ENCODE data around the gene PITX1.

PITX1 gene

GRCh38 chr5:135041726-135042125 is 7.7 kb upstream of the PITX1 start:
- Histone ChIP-seq H3K27me3 (ENCODE audit: insufficient read depth, low read length) (no peaks in the 10 kb centered on the region; the same call in 1 of the 2 replicates), H2AFZ (ENCODE audit: low read length) (no peak overlapping the region), H3F3A (ENCODE audit: insufficient read depth, low read length) (no peaks in the 10 kb centered on the region), H3K9me2 (ENCODE audit: low read depth, low read length) (no peaks in the 10 kb centered on the region), H3K4me3 (ENCODE audit: low read depth, low read length, poor library complexity, severe bottlenecking) (no peak overlapping the region), H3K27ac (ENCODE audit: low read depth, low read length, poor library complexity, severe bottlenecking) (no peak overlapping the region), H3K79me2 (ENCODE audit: insufficient read depth, low read length) (no peaks in the 10 kb centered on the region), H3K9me3 (ENCODE audit: low read length) (no peaks in the 10 kb centered on the region), H3K4me2 (ENCODE audit: low read length) (no peak overlapping the region), H3K9ac (ENCODE audit: low read length) (no peak overlapping the region), H4K20me1 (ENCODE audit: insufficient read depth, low read length) (no peaks in the 10 kb centered on the region), H3K36me3 (ENCODE audit: insufficient read depth, low read length) (no peaks in the 10 kb centered on the region; the same call in 1 of the 2 replicates), H3K4me1 (ENCODE audit: insufficient read depth, low read length, severe bottlenecking) (peaks cover 28% of the 10 kb centered on the region)
- TF ChIP-seq CTCF (IDR thresholded peaks at IDR 0.05; ENCODE audit: low read length) (no peak), EZH2 (IDR thresholded peaks at IDR 0.05; ENCODE audit: borderline replicate concordance, low read length) (no peak)

- no peak overlapping the region for H3K4me3 ChIP-seq (ENCODE audit: low read depth, low read length, poor library complexity, severe bottlenecking)
- H4K20me1 ChIP-seq (ENCODE audit: insufficient read depth, low read length), result no peaks in the 10 kb centered on the region
- H3K36me3 ChIP-seq (ENCODE audit: insufficient read depth, low read length), result no peaks in the 10 kb centered on the region; the same call in 1 of the 2 replicates
- H2AFZ ChIP-seq (ENCODE audit: low read length), result no peak overlapping the region
- no peaks in the 10 kb centered on the region for H3K9me2 ChIP-seq (ENCODE audit: low read depth, low read length)
- H3K4me2 ChIP-seq (ENCODE audit: low read length), result no peak overlapping the region
- TF ChIP-seq EZH2 (IDR thresholded peaks at IDR 0.05; ENCODE audit: borderline replicate concordance, low read length) (no peak), CTCF (IDR thresholded peaks at IDR 0.05; ENCODE audit: low read length) (no peak)
- H3K27ac ChIP-seq (ENCODE audit: low read depth, low read length, poor library complexity, severe bottlenecking), result no peak overlapping the region
- no peaks in the 10 kb centered on the region for H3K9me3 ChIP-seq (ENCODE audit: low read length)
- peaks cover 24% of the 10 kb centered on the region for H3K4me1 ChIP-seq (ENCODE audit: insufficient read depth, low read length, severe bottlenecking)
- H3K79me2 ChIP-seq (ENCODE audit: insufficient read depth, low read length), result no peaks in the 10 kb centered on the region
- H3K9ac ChIP-seq (ENCODE audit: low read length), result no peak overlapping the region
- H3F3A ChIP-seq (ENCODE audit: insufficient read depth, low read length), result no peaks in the 10 kb centered on the region
- H3K27me3 ChIP-seq (ENCODE audit: insufficient read depth, low read length), result no peaks in the 10 kb centered on the region; the same call in 1 of the 2 replicates
Measured at GRCh38 chr5:135041145-135041587, 7.1 kb upstream of the PITX1 start.

GRCh38 chr5:135040333-135041144 is 6.5 kb upstream of the PITX1 start:
- TF ChIP-seq CTCF (IDR thresholded peaks at IDR 0.05; ENCODE audit: low read length), result no peak
- TF ChIP-seq EZH2 (IDR thresholded peaks at IDR 0.05; ENCODE audit: borderline replicate concordance, low read length), result no peak

More at GRCh38 chr5:135040333-135041144, 6.5 kb upstream of the PITX1 start:
- no peak overlapping the region for H3K27ac ChIP-seq (ENCODE audit: low read depth, low read length, poor library complexity, severe bottlenecking)
- H3K4me1 ChIP-seq (ENCODE audit: insufficient read depth, low read length, severe bottlenecking), result peaks cover 21% of the 10 kb centered on the region
- peak overlapping the region; percentile 49; the same call in 1 of the 2 replicates for H3K4me2 ChIP-seq (ENCODE audit: low read length)
- H3K36me3 ChIP-seq (ENCODE audit: insufficient read depth, low read length), result no peaks in the 10 kb centered on the region; the same call in 1 of the 2 replicates
- H3K79me2 ChIP-seq (ENCODE audit: insufficient read depth, low read length), result no peaks in the 10 kb centered on the region
- H3K9me3 ChIP-seq (ENCODE audit: low read length), result no peaks in the 10 kb centered on the region
- H3K9ac ChIP-seq (ENCODE audit: low read length), result no peak overlapping the region; the same call in 1 of the 2 replicates
- no peak overlapping the region for H3K4me3 ChIP-seq (ENCODE audit: low read depth, low read length, poor library complexity, severe bottlenecking)
- H4K20me1 ChIP-seq (ENCODE audit: insufficient read depth, low read length), result no peaks in the 10 kb centered on the region
- H3K9me2 ChIP-seq (ENCODE audit: low read depth, low read length), result no peaks in the 10 kb centered on the region
- H3K27me3 ChIP-seq (ENCODE audit: insufficient read depth, low read length), result no peaks in the 10 kb centered on the region; the same call in 1 of the 2 replicates
- H3F3A ChIP-seq (ENCODE audit: insufficient read depth, low read length), result no peaks in the 10 kb centered on the region
- no peak overlapping the region for H2AFZ ChIP-seq (ENCODE audit: low read length)
